Stimulated activated naive CD8-positive, alpha-beta T cell treated with anti-CD3 and anti-CD28 coated beads, Interleukin-15, Interleukin-2, amounts not matched to agents 100 ng/mL and 50 ng/mL, for 24 hours (primary cell): Measurements from ENCODE around the gene EXOC4.

ENCODE experiments used
- H3K27ac Mint-ChIP-seq: one replicate; pipeline ENCODE4 v1.8.0; 2021; ENCODE audit warnings: mild to moderate bottlenecking, mixed read lengths
- H3K27me3 Mint-ChIP-seq: one replicate; pipeline ENCODE4 v1.8.0; 2021; ENCODE audit warnings: mixed read lengths
- H3K36me3 Mint-ChIP-seq: one replicate; pipeline ENCODE4 v1.8.0; 2021; ENCODE audit warnings: low read depth, mixed read lengths
- H3K4me1 Mint-ChIP-seq: one replicate; pipeline ENCODE4 v1.8.0; 2021; ENCODE audit warnings: low read depth, mixed read lengths
- H3K4me3 Mint-ChIP-seq: one replicate; pipeline ENCODE4 v1.8.0; 2021; ENCODE audit warnings: mild to moderate bottlenecking, mixed read lengths
- H3K9me3 Mint-ChIP-seq: one replicate; pipeline ENCODE4 v1.8.0; 2021; ENCODE audit warnings: mixed read lengths

The EXOC4 gene

GRCh38 chr7:133354546-133355324, 101.9 kb downstream of the EXOC4 start:
- Mint-ChIP-seq H3K27ac (no peak overlapping the region), H3K4me1 (peaks cover 1% of the 10 kb centered on the region), H3K27me3 (no peaks in the 10 kb centered on the region), H3K9me3 (peaks cover 30% of the 10 kb centered on the region), H3K36me3 (peaks cover 60% of the 10 kb centered on the region), H3K4me3 (no peak overlapping the region)

- no peak overlapping the region for H3K4me3 Mint-ChIP-seq
- H3K36me3 Mint-ChIP-seq = peaks cover 60% of the 10 kb centered on the region
- H3K27ac Mint-ChIP-seq = no peak overlapping the region
- H3K4me1 Mint-ChIP-seq = no peaks in the 10 kb centered on the region
- no peaks in the 10 kb centered on the region for H3K27me3 Mint-ChIP-seq
- peaks cover 28% of the 10 kb centered on the region for H3K9me3 Mint-ChIP-seq
These were observed 102.4 kb downstream of the EXOC4 start for GRCh38 chr7:133355325-133355708.

GRCh38 chr7:133355822-133356221, 102.9 kb downstream of the EXOC4 start:
- no peaks in the 10 kb centered on the region for H3K4me1 Mint-ChIP-seq
- peaks cover 59% of the 10 kb centered on the region for H3K36me3 Mint-ChIP-seq
- no peaks in the 10 kb centered on the region for H3K27me3 Mint-ChIP-seq

GRCh38 chr7:133358708-133359107, 105.8 kb downstream of the EXOC4 start:
- H3K4me1 Mint-ChIP-seq = no peaks in the 10 kb centered on the region
- H3K27ac Mint-ChIP-seq = no peak overlapping the region
- peaks cover 8% of the 10 kb centered on the region for H3K9me3 Mint-ChIP-seq
- H3K36me3 Mint-ChIP-seq = peaks cover 54% of the 10 kb centered on the region
- H3K4me3 Mint-ChIP-seq = no peak overlapping the region
- no peaks in the 10 kb centered on the region for H3K27me3 Mint-ChIP-seq

More at GRCh38 chr7:133355822-133356221, 102.9 kb downstream of the EXOC4 start:
- H3K9me3 Mint-ChIP-seq = peaks cover 26% of the 10 kb centered on the region
- no peak overlapping the region for H3K4me3 Mint-ChIP-seq
- H3K27ac Mint-ChIP-seq = no peak overlapping the region

GRCh38 chr7:133359449-133359848, 106.6 kb downstream of the EXOC4 start:
- Mint-ChIP-seq H3K9me3 (peaks cover 4% of the 10 kb centered on the region), H3K27ac (no peak overlapping the region), H3K4me1 (peaks cover under 1% of the 10 kb centered on the region), H3K36me3 (peaks cover 53% of the 10 kb centered on the region), H3K4me3 (no peak overlapping the region), H3K27me3 (no peaks in the 10 kb centered on the region)

GRCh38 chr7:133360201-133360600, 107.3 kb downstream of the EXOC4 start:
- Mint-ChIP-seq H3K4me1 (peaks cover 8% of the 10 kb centered on the region), H3K27me3 (no peaks in the 10 kb centered on the region), H3K36me3 (peaks cover 53% of the 10 kb centered on the region), H3K4me3 (no peak overlapping the region), H3K27ac (no peak overlapping the region), H3K9me3 (peaks cover 4% of the 10 kb centered on the region)

- Mint-ChIP-seq H3K9me3 (peaks cover 4% of the 10 kb centered on the region), H3K36me3 (peaks cover 42% of the 10 kb centered on the region), H3K27me3 (no peaks in the 10 kb centered on the region), H3K27ac (no peak overlapping the region), H3K4me3 (no peak overlapping the region), H3K4me1 (peaks cover 16% of the 10 kb centered on the region)
These were observed 108.9 kb downstream of the EXOC4 start for GRCh38 chr7:133361806-133362205.

GRCh38 chr7:133364959-133365690, 112.2 kb downstream of the EXOC4 start:
- H3K4me1 Mint-ChIP-seq = peaks cover 16% of the 10 kb centered on the region
- no peak overlapping the region for H3K27ac Mint-ChIP-seq
- H3K36me3 Mint-ChIP-seq = peaks cover 28% of the 10 kb centered on the region
- no peaks in the 10 kb centered on the region for H3K27me3 Mint-ChIP-seq
- H3K9me3 Mint-ChIP-seq = peaks cover 3% of the 10 kb centered on the region
- H3K4me3 Mint-ChIP-seq = no peak overlapping the region

- peaks cover 23% of the 10 kb centered on the region for H3K36me3 Mint-ChIP-seq
- H3K4me1 Mint-ChIP-seq = peaks cover 16% of the 10 kb centered on the region
- H3K4me3 Mint-ChIP-seq = no peak overlapping the region
- no peaks in the 10 kb centered on the region for H3K9me3 Mint-ChIP-seq
- no peaks in the 10 kb centered on the region for H3K27me3 Mint-ChIP-seq
- H3K27ac Mint-ChIP-seq = no peak overlapping the region
These were observed 113.0 kb downstream of the EXOC4 start for GRCh38 chr7:133365917-133366316.

- H3K36me3 Mint-ChIP-seq = peaks cover 16% of the 10 kb centered on the region
- no peaks in the 10 kb centered on the region for H3K9me3 Mint-ChIP-seq
These were observed 114.7 kb downstream of the EXOC4 start for GRCh38 chr7:133367561-133367960.

GRCh38 chr7:133369130-133369529, 116.3 kb downstream of the EXOC4 start:
- peaks cover 14% of the 10 kb centered on the region for H3K36me3 Mint-ChIP-seq
- H3K27me3 Mint-ChIP-seq = no peaks in the 10 kb centered on the region
- peaks cover 16% of the 10 kb centered on the region for H3K4me1 Mint-ChIP-seq
- no peak overlapping the region for H3K27ac Mint-ChIP-seq
- H3K4me3 Mint-ChIP-seq = no peak overlapping the region
- no peaks in the 10 kb centered on the region for H3K9me3 Mint-ChIP-seq

More at GRCh38 chr7:133367561-133367960, 114.7 kb downstream of the EXOC4 start:
- no peak overlapping the region for H3K27ac Mint-ChIP-seq
- H3K4me1 Mint-ChIP-seq = peaks cover 16% of the 10 kb centered on the region
- no peak overlapping the region for H3K4me3 Mint-ChIP-seq
- no peaks in the 10 kb centered on the region for H3K27me3 Mint-ChIP-seq

GRCh38 chr7:133371616-133372015, 118.7 kb downstream of the EXOC4 start:
- no peaks in the 10 kb centered on the region for H3K4me1 Mint-ChIP-seq
- H3K4me3 Mint-ChIP-seq = no peak overlapping the region
- no peaks in the 10 kb centered on the region for H3K27me3 Mint-ChIP-seq
- H3K9me3 Mint-ChIP-seq = no peaks in the 10 kb centered on the region
- peaks cover 31% of the 10 kb centered on the region for H3K36me3 Mint-ChIP-seq
- H3K27ac Mint-ChIP-seq = no peak overlapping the region

- H3K4me1 Mint-ChIP-seq = no peaks in the 10 kb centered on the region
These were observed 119.5 kb downstream of the EXOC4 start for GRCh38 chr7:133372337-133372736.

GRCh38 chr7:133376514-133376913, 123.6 kb downstream of the EXOC4 start:
- no peak overlapping the region for H3K27ac Mint-ChIP-seq
- peaks cover 38% of the 10 kb centered on the region for H3K36me3 Mint-ChIP-seq
- H3K9me3 Mint-ChIP-seq = peaks cover 10% of the 10 kb centered on the region
- H3K4me3 Mint-ChIP-seq = no peak overlapping the region
- no peaks in the 10 kb centered on the region for H3K4me1 Mint-ChIP-seq
- no peaks in the 10 kb centered on the region for H3K27me3 Mint-ChIP-seq

More at GRCh38 chr7:133372337-133372736, 119.5 kb downstream of the EXOC4 start:
- no peaks in the 10 kb centered on the region for H3K27me3 Mint-ChIP-seq
- peaks cover 34% of the 10 kb centered on the region for H3K36me3 Mint-ChIP-seq
- H3K9me3 Mint-ChIP-seq = peaks cover 2% of the 10 kb centered on the region
- H3K27ac Mint-ChIP-seq = no peak overlapping the region
- no peak overlapping the region for H3K4me3 Mint-ChIP-seq

GRCh38 chr7:133381965-133382364, 129.1 kb downstream of the EXOC4 start:
- H3K27me3 Mint-ChIP-seq = no peaks in the 10 kb centered on the region
- H3K4me3 Mint-ChIP-seq = no peak overlapping the region
- H3K9me3 Mint-ChIP-seq = peaks cover 10% of the 10 kb centered on the region
- H3K27ac Mint-ChIP-seq = peak overlapping the region; percentile 1
- H3K4me1 Mint-ChIP-seq = no peaks in the 10 kb centered on the region
- H3K36me3 Mint-ChIP-seq = peaks cover 31% of the 10 kb centered on the region
